K562 (cell line): ENCODE measurements around the gene IGLL1. TPM values are rescaled to one million over a fixed set of nuclear protein-coding genes. Genes with fewer than 3 reads are reported as not detected.

Experiments used
- ATAC-seq: fragments of 200-7000 bp; cut with Tn5 transposase; 3 replicates; pipeline ENCODE4 v1.9.1; 2020; ENCODE audit warnings: moderate library complexity
- BruUV-seq: library from RNA; stranded (reverse); fragments of 400-500 nt; replicated peaks from 2 replicates; lab custom pipeline; 2021; lab: Mats Ljungman, UMichigan
- CTCF ChIA-PET: fragments of 300-600 bp; formaldehyde crosslinking; extraction: SDS; loops from one replicate; lab custom pipeline; 2021; ENCODE audit warnings: low intra/inter-chr PET ratio; lab: Yijun Ruan, JAX
- POLR2A ChIA-PET: fragments of 300-600, 350-650 bp; sonication (Branson Sonifier 250); formaldehyde crosslinking; extraction: SDS; loops from one replicate; lab custom pipeline; 2021; ENCODE audit warnings: antibody characterized with exemption, inconsistent platforms; lab: Yijun Ruan, JAX
- DNase-seq, 4 experiments: peaks; one replicate each; pipeline versions ENCODE4 v3.0.0 to v3.0.0-alpha.2; 2011 to 2018; ENCODE audit warnings: low spot score in 3 of 4, mixed read lengths in 3 of 4; ENCODE audit errors: extremely low read depth in 1 of 4
- FAIRE-seq: peaks from 2 replicates; lab custom pipeline; 2011; peaks lifted over from hg19 to GRCh38; lab: Jason Lieb, UNC
- H2AFZ ChIP-seq: 2 replicates; pipeline ENCODE4 v1.6.0; 2011; ENCODE audit warnings: low read depth, low read length, control low read depth, inconsistent platforms
- H3K27ac ChIP-seq: fragments of 200-600 bp; 3 replicates; pipeline ENCODE4 v1.8.0; 2011; ENCODE audit warnings: low read depth, mild to moderate bottlenecking, control low read depth, inconsistent platforms, low read length, moderate library complexity, mixed read lengths; ENCODE audit errors: extremely low read depth
- H3K27me3 ChIP-seq, 2 experiments: fragments of 300-600 bp in 1 of 2; 2 replicates in 1 of 2; 3 replicates in 1 of 2; pipeline versions ENCODE4 v1.6.0 to v1.8.0; 2011; ENCODE audit warnings: inconsistent platforms in 2 of 2, low read length in 2 of 2, mild to moderate bottlenecking in 1 of 2, mixed read lengths in 1 of 2, moderate library complexity in 1 of 2; ENCODE audit not compliant: control insufficient read depth in 2 of 2, insufficient read depth in 2 of 2
- H3K36me3 ChIP-seq: fragments of 300-600 bp; 3 replicates; pipeline ENCODE4 v1.8.0; 2011; ENCODE audit warnings: mild to moderate bottlenecking, low read length, inconsistent platforms; ENCODE audit not compliant: control insufficient read depth, insufficient read depth
- H3K4me1 ChIP-seq, 2 experiments: fragments of 200-600 bp in 1 of 2; replicated peaks in 1 of 2; 2 replicates in 1 of 2; 3 replicates in 1 of 2; pipeline versions ENCODE4 v1.5.1 to v1.8.0; 2011; ENCODE audit warnings: inconsistent platforms in 2 of 2, low read length in 2 of 2, mild to moderate bottlenecking in 1 of 2, mixed read lengths in 1 of 2, moderate library complexity in 1 of 2; ENCODE audit not compliant: control insufficient read depth in 2 of 2, insufficient read depth in 2 of 2
- H3K4me2 ChIP-seq: 2 replicates; pipeline ENCODE4 v1.6.1; 2011; ENCODE audit warnings: low read length, control low read depth, inconsistent platforms, mixed read lengths; ENCODE audit not compliant: insufficient read depth
- H3K4me3 ChIP-seq: fragments of 200-600 bp; sonication (generic), shearing (Covaris generic); 2 replicates; pipeline ENCODE4 v1.5.1; 2016; ENCODE audit warnings: control low read depth, inconsistent platforms
- H3K79me2 ChIP-seq: fragments of 200-600 bp; 3 replicates; pipeline ENCODE4 v1.8.0; 2011; ENCODE audit warnings: low read length, inconsistent platforms; ENCODE audit not compliant: control insufficient read depth, insufficient read depth
- H3K9ac ChIP-seq, 2 experiments: 2 replicates each; pipeline versions ENCODE4 v1.6.0 to v1.6.1; 2011; ENCODE audit warnings: low read depth in 2 of 2, low read length in 2 of 2, control low read depth in 1 of 2, inconsistent platforms in 1 of 2, mild to moderate bottlenecking in 1 of 2, mixed read lengths in 1 of 2; ENCODE audit not compliant: insufficient read depth in 1 of 2
- H3K9me1 ChIP-seq: one replicate; pipeline ENCODE4 v1.6.0; 2011; ENCODE audit warnings: inconsistent platforms, mild to moderate bottlenecking, low read length, moderate library complexity; ENCODE audit not compliant: control insufficient read depth, insufficient read depth
- H3K9me3 ChIP-seq: replicated peaks from 2 replicates; pipeline ENCODE4 v1.5.1; 2011; ENCODE audit warnings: low read depth, low read length, inconsistent platforms; ENCODE audit not compliant: control insufficient read depth, insufficient read depth
- H4K20me1 ChIP-seq: replicated peaks from 2 replicates; pipeline ENCODE4 v1.6.1; 2011; ENCODE audit warnings: low read length, inconsistent platforms, mixed read lengths; ENCODE audit not compliant: control insufficient read depth, insufficient read depth
- BCL6 ChIP-seq: fragments of 250-450 bp; sonication (Bioruptor Pico); IDR thresholded peaks from 2 replicates; pipeline ENCODE4 v1.4.0; 2020
- DNMT1 ChIP-seq: fragments of 450-650 bp; IDR thresholded peaks from 2 replicates; pipeline ENCODE4 v1.6.1; 2016; ENCODE audit warnings: antibody characterized with exemption, mild to moderate bottlenecking
- RBM25 ChIP-seq: fragments of 200-400 bp; formaldehyde crosslinking; IDR thresholded peaks from 2 replicates; pipeline ENCODE4 v1.6.1; 2018; ENCODE audit warnings: low read length, low read depth, moderate library complexity; ENCODE audit not compliant: severe bottlenecking
- ZFP36 ChIP-seq: fragments of 150-350 bp; IDR thresholded peaks from 2 replicates; pipeline ENCODE4 v1.6.1; 2018; ENCODE audit warnings: low read length, low read depth; ENCODE audit not compliant: partially characterized antibody
- WGBS: fragments of 100-300 bp; shearing (Covaris generic); methylation state at CpG from one replicate; pipeline ENCODE4 v1.1.6; 2016; ENCODE audit warnings: low coverage, mixed read lengths; ENCODE audit not compliant: insufficient coverage; ENCODE audit errors: missing lambda C conversion rate; 5-methylcytosine and 5-hydroxymethylcytosine counted together
- in situ Hi-C: fragments of 300-500 bp; cut with MboI; formaldehyde crosslinking; loops from 4 replicates; pipeline ENCODE4 v1.15.0; 2018; ENCODE audit warnings: inconsistent platforms, mixed read lengths
- intact Hi-C: fragments of 100-400 bp; cut with micrococcal nuclease; formaldehyde crosslinking; loops from 2 replicates; pipeline ENCODE4 v1.14.2; 2022
- polyA plus RNA-seq, 8 experiments: library from polyadenylated mRNA; depleted of rRNA in 4 of 8; stranded (reverse) in 5 of 8; unstranded in 3 of 8; fragments of >200 nt; fragmentation: Nextera tagmentation in 2 of 8; fragmentation: Illumina TruSeq in 1 of 8; extraction: Ambion mirVana in 2 of 8; extraction: Trizol in 1 of 8; gene quantifications; 2 replicates each; pipeline versions ENCODE4 v1.2.1 to v1.2.3, GENCODE V29; 2011 to 2014; ENCODE audit warnings: inconsistent platforms in 1 of 8, missing spikeins in 1 of 8
- total RNA-seq, 7 experiments: library from RNA; depleted of rRNA in 6 of 7; stranded (reverse); fragments of >200 nt in 6 of 7; fragmentation: Illumina TruSeq in 2 of 7; extraction: Trizol in 2 of 7; gene quantifications; 2 replicates each; pipeline versions ENCODE4 v1.2.1 to v1.2.3, GENCODE V29; 2011 to 2021; ENCODE audit warnings: low replicate concordance in 1 of 7
- TF ChIP-seq, protein P1 (sequence below): fragments of 200-400 bp; formaldehyde crosslinking; IDR thresholded peaks from 2 replicates; pipeline ENCODE4 v1.6.1; 2017; ENCODE audit warnings: mild to moderate bottlenecking, low read depth, low read length, moderate library complexity

IGLL1 gene
- total and polyA plus RNA-seq, 9 of the 15 experiments (the other 6 are each of a cell fraction or from before 2014, with no cell fraction given), result 0.10 to 0.32 (median 0.20) TPM; not detected in 6

DNA sequence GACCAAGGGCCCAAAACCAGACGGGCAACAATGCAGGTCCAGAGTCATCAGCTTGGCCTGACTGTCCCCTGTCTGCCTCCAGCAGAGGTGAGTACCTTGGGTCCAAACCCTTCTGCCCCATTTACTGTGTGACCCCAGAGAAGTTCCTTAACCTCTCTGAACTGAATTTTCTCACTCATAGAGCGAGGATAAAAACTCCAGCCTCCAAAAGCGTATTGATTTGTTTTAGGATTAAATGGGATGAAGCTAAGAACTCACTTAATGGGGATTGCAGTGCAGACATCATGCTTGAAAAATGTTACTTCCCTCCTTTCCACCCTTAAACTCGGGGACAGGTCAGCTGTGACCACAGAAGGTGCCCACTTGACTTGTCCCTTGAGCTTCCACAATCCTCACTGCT, 22.6 kb downstream of the IGLL1 start:
- Histone ChIP-seq H3K79me2 (no peaks in the 10 kb centered on the region), H2AFZ (no peak overlapping the region), H3K27ac (no peak overlapping the region), H3K4me2 (no peak overlapping the region), H3K36me3 (no peaks in the 10 kb centered on the region), H4K20me1 (no peaks in the 10 kb centered on the region), H3K9me1 (no peaks in the 10 kb centered on the region), H3K9me3 (no peaks in the 10 kb centered on the region), H3K27me3 (no peaks in the 10 kb centered on the region; a peak in 1 of 5 replicates), H3K4me1 (no peaks in the 10 kb centered on the region), H3K9ac (no peak overlapping the region), H3K4me3 (no peak overlapping the region)
- 0% methylated on average over 4 of the region's 4 CpGs for WGBS
- ChIA-PET CTCF (no interaction called here), POLR2A (interaction anchor here (0.6 kb wide), 1 partner anchor 768 kb away, joined by 3 read pairs; no protein-coding TSS in a partner anchor)
- DNase-seq (no peak), FAIRE-seq (no peak), ATAC-seq (no peak)
- intact Hi-C loops, result no loop called here
- in situ Hi-C loops, result no loop called here
- TF ChIP-seq RBM25 (peak; percentile 67), ZFP36 (peak; percentile 20), DNMT1 (no peak), BCL6 (CRISPR knock-in tag) (no peak)
- TF ChIP-seq, protein P1, sequence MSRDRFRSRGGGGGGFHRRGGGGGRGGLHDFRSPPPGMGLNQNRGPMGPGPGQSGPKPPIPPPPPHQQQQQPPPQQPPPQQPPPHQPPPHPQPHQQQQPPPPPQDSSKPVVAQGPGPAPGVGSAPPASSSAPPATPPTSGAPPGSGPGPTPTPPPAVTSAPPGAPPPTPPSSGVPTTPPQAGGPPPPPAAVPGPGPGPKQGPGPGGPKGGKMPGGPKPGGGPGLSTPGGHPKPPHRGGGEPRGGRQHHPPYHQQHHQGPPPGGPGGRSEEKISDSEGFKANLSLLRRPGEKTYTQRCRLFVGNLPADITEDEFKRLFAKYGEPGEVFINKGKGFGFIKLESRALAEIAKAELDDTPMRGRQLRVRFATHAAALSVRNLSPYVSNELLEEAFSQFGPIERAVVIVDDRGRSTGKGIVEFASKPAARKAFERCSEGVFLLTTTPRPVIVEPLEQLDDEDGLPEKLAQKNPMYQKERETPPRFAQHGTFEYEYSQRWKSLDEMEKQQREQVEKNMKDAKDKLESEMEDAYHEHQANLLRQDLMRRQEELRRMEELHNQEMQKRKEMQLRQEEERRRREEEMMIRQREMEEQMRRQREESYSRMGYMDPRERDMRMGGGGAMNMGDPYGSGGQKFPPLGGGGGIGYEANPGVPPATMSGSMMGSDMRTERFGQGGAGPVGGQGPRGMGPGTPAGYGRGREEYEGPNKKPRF, result no peak
- BruUV-seq, result no TSS peak
